Spleen (tissue), 7 donors: ENCODE results near the gene STING1.
"Not testable (repeated sequence)": the region's sequence is repeated elsewhere in the genome, so short reads cannot be mapped to it uniquely, and the experiment has no call there.

Source experiments
- POLR2AphosphoS5 ChIP-seq, 3 donors: sonication (generic); formaldehyde crosslinking; IDR thresholded peaks; one replicate each; pipeline ENCODE4 v1.5.1; 2017; ENCODE audit warnings: antibody characterized with exemption in 3 of 3
- TF ChIP-seq, protein P1 (sequence below), 11 experiments: fragments of 200-600 bp in 7 of 11; fragments of 450-650 bp in 4 of 11; sonication (generic) in 4 of 11; IDR thresholded peaks in 8 of 11; conservative IDR thresholded peaks in 3 of 11; 1 replicate in 7 of 11; 2 replicates in 4 of 11; pipeline versions ENCODE4 v1.4.0 to v1.8.0; 2016 to 2021; ENCODE audit warnings: antibody characterized with exemption in 11 of 11, inconsistent platforms in 4 of 11, mild to moderate bottlenecking in 1 of 11
- donor health status: DM: no; HTN: no; CAD: no; lungs with moderate emphysema.
- donor health status: DM: no; HTN: no; CAD: no.
- donor health status: DM: no; HTN: no; CAD: no.

DNA sequence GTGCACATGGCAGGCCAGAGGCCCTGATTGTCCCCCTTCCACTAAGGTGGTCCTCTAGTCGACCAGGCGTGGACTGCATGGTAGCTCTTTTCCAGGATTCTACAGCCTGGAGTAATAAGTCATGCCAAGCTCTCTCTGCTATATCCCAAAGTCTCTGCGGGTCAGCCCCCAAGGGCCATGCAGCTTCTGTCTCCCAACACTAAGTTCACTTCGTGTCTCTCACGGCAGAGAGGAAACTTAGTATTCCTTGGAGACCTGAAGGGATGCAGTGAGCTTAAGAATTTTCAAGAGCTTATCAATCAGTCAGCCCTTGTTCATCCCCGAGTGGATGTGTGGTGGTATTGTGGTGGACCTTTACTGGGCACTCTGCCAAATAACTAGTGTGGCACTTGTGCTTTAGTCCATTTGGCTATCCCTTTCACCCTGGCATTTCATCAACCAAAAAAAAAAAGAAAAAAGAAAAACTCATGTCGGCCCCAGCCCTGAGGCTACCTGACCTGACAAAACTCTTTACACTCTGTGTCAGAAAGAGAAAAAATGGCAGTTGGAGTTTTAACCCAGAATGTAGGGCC lies 45.4 kb upstream of the STING1 start:
- not testable (repeated sequence) for TF ChIP-seq POLR2AphosphoS5 (IDR thresholded peaks at IDR 0.05)
- TF ChIP-seq, protein P1, sequence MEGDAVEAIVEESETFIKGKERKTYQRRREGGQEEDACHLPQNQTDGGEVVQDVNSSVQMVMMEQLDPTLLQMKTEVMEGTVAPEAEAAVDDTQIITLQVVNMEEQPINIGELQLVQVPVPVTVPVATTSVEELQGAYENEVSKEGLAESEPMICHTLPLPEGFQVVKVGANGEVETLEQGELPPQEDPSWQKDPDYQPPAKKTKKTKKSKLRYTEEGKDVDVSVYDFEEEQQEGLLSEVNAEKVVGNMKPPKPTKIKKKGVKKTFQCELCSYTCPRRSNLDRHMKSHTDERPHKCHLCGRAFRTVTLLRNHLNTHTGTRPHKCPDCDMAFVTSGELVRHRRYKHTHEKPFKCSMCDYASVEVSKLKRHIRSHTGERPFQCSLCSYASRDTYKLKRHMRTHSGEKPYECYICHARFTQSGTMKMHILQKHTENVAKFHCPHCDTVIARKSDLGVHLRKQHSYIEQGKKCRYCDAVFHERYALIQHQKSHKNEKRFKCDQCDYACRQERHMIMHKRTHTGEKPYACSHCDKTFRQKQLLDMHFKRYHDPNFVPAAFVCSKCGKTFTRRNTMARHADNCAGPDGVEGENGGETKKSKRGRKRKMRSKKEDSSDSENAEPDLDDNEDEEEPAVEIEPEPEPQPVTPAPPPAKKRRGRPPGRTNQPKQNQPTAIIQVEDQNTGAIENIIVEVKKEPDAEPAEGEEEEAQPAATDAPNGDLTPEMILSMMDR (IDR thresholded peaks at IDR 0.05 in 8 of 11, conservative IDR thresholded peaks at IDR 0.05 in 3 of 11): not testable (repeated sequence)
